SK-N-SH (cell line): Measurements from ENCODE around the gene CDC42EP4. TPM values are rescaled to one million over a fixed set of nuclear protein-coding genes. Genes with fewer than 3 reads are reported as not detected.

ENCODE experiments used
- CTCF ChIA-PET: fragments of 300-600, 350-600 bp; formaldehyde crosslinking; extraction: SDS; loops from one replicate; lab custom pipeline; 2021; lab: Yijun Ruan, JAX
- POLR2A ChIA-PET: fragments of 350-600 bp; sonication (Branson Sonifier 250); formaldehyde crosslinking; extraction: SDS; loops from one replicate; lab custom pipeline; 2020; ENCODE audit warnings: antibody characterized with exemption, inconsistent platforms; lab: Yijun Ruan, JAX
- DNase-seq: peaks from one replicate; pipeline ENCODE4 v3.0.0; 2012
- H2AFZ ChIP-seq: fragments of 200-600 bp; sonication (generic); 2 replicates; pipeline ENCODE4 v1.8.1; 2016; ENCODE audit warnings: antibody characterized with exemption, mild to moderate bottlenecking, low read depth
- H3F3A ChIP-seq: fragments of 200-600 bp; sonication (generic); replicated peaks from 2 replicates; pipeline ENCODE3; 2016; ENCODE audit warnings: antibody characterized with exemption, mild to moderate bottlenecking; ENCODE audit not compliant: insufficient read depth
- H3K27ac ChIP-seq, 2 experiments: fragments of 200-500 bp in 1 of 2; fragments of 200-600 bp in 1 of 2; sonication (Bioruptor generic) in 1 of 2; sonication (generic), shearing (Covaris generic) in 1 of 2; 2 replicates each; pipeline versions ENCODE4 v1.5.1 to v1.6.1; 2014 to 2016; ENCODE audit warnings: low read depth in 2 of 2, inconsistent platforms in 1 of 2, low read length in 1 of 2, mild to moderate bottlenecking in 1 of 2, mixed read lengths in 1 of 2
- H3K27me3 ChIP-seq: fragments of 200-600 bp; sonication (generic), shearing (Covaris generic); 2 replicates; pipeline ENCODE4 v1.6.1; 2016; ENCODE audit warnings: mixed run types; ENCODE audit not compliant: insufficient read depth
- H3K36me3 ChIP-seq, 2 experiments: fragments of 200-500 bp in 1 of 2; fragments of 200-600 bp in 1 of 2; sonication (Bioruptor generic) in 1 of 2; sonication (generic) in 1 of 2; replicated peaks in 1 of 2; 2 replicates each; pipeline versions ENCODE3 to v1.5.1; 2014 to 2016; ENCODE audit warnings: low read length in 1 of 2, mild to moderate bottlenecking in 1 of 2; ENCODE audit not compliant: insufficient read depth in 2 of 2, control insufficient read depth in 1 of 2
- H3K4me1 ChIP-seq, 2 experiments: fragments of 200-500 bp in 1 of 2; fragments of 200-600 bp in 1 of 2; sonication (Bioruptor generic) in 1 of 2; sonication (generic), shearing (Covaris generic) in 1 of 2; 2 replicates each; pipeline versions ENCODE4 v1.5.1 to v1.6.1; 2014 to 2016; ENCODE audit warnings: low read depth in 1 of 2, low read length in 1 of 2, mixed run types in 1 of 2; ENCODE audit not compliant: insufficient read depth in 2 of 2, control insufficient read depth in 1 of 2
- H3K4me2 ChIP-seq: fragments of 200-600 bp; sonication (generic), shearing (Covaris generic); 2 replicates; pipeline ENCODE4 v1.6.1; 2017; ENCODE audit warnings: mixed run types
- H3K4me3 ChIP-seq, 2 experiments: fragments of 200-500 bp in 1 of 2; fragments of 200-600 bp in 1 of 2; sonication (Bioruptor generic) in 1 of 2; sonication (generic), shearing (Covaris generic) in 1 of 2; 2 replicates each; pipeline versions ENCODE4 v1.5.1 to v1.8.1; 2014 to 2016; ENCODE audit warnings: low read depth in 2 of 2, inconsistent platforms in 1 of 2, low read length in 1 of 2, mild to moderate bottlenecking in 1 of 2, mixed read lengths in 1 of 2, moderate library complexity in 1 of 2
- H3K79me2 ChIP-seq: fragments of 200-600 bp; sonication (generic); 2 replicates; pipeline ENCODE4 v1.8.1; 2017; ENCODE audit warnings: mild to moderate bottlenecking; ENCODE audit not compliant: insufficient read depth
- H3K9ac ChIP-seq: fragments of 200-600 bp; sonication (generic); 2 replicates; pipeline ENCODE4 v1.6.1; 2017; ENCODE audit warnings: mixed run types
- H3K9me2 ChIP-seq: fragments of 200-600 bp; sonication (generic); 2 replicates; pipeline ENCODE4 v1.6.1; 2017; ENCODE audit warnings: mixed run types
- H3K9me3 ChIP-seq: fragments of 200-600 bp; sonication (generic); 2 replicates; pipeline ENCODE4 v1.6.1; 2017; ENCODE audit warnings: mixed run types, mild to moderate bottlenecking, moderate library complexity
- H4K20me1 ChIP-seq: fragments of 200-600 bp; sonication (generic); 2 replicates; pipeline ENCODE4 v1.6.1; 2017; ENCODE audit warnings: mild to moderate bottlenecking, mixed run types; ENCODE audit not compliant: insufficient read depth
- ELF1 ChIP-seq: IDR thresholded peaks from 2 replicates; pipeline ENCODE4 v1.4.0; 2012
- EP300 ChIP-seq, 2 experiments: IDR thresholded peaks; 2 replicates each; pipeline versions ENCODE4 v1.4.0 to v1.6.1; 2012; ENCODE audit warnings: borderline replicate concordance in 1 of 2, low read depth in 1 of 2, low read length in 1 of 2
- EZH2phosphoT487 ChIP-seq: fragments of 200-600 bp; sonication (generic); IDR thresholded peaks from 2 replicates; pipeline ENCODE4 v1.6.1; 2017; ENCODE audit warnings: low read depth, mixed run types, mild to moderate bottlenecking, antibody characterized with exemption, moderate library complexity, borderline replicate concordance
- FOSL2 ChIP-seq: IDR thresholded peaks from 2 replicates; pipeline ENCODE4 v1.4.0; 2012; ENCODE audit warnings: low read depth, mild to moderate bottlenecking, moderate library complexity, borderline replicate concordance
- FOXJ3 ChIP-seq: sonication (generic); formaldehyde crosslinking; IDR thresholded peaks from 2 replicates; pipeline ENCODE4 v1.5.1; 2020; ENCODE audit warnings: mild to moderate bottlenecking, missing genetic modification reagents
- FOXM1 ChIP-seq: IDR thresholded peaks from 2 replicates; pipeline ENCODE4 v1.4.0; 2012; ENCODE audit warnings: low read depth, mild to moderate bottlenecking
- GABPA ChIP-seq: IDR thresholded peaks from 2 replicates; pipeline ENCODE4 v1.4.0; 2012; ENCODE audit warnings: low read depth, mild to moderate bottlenecking
- GATA2 ChIP-seq: sonication (generic); formaldehyde crosslinking; IDR thresholded peaks from 2 replicates; pipeline ENCODE4 v1.5.0; 2020; ENCODE audit warnings: mild to moderate bottlenecking, missing genetic modification reagents
- MEF2A ChIP-seq: IDR thresholded peaks from 2 replicates; pipeline ENCODE4 v1.4.0; 2012; ENCODE audit warnings: low read depth, borderline replicate concordance
- MXI1 ChIP-seq: IDR thresholded peaks from 2 replicates; pipeline ENCODE4 v1.6.1; 2012; ENCODE audit warnings: mild to moderate bottlenecking, low read depth, low read length, improper control_type of control experiment
- NRF1 ChIP-seq: IDR thresholded peaks from 2 replicates; pipeline ENCODE4 v1.6.1; 2012; ENCODE audit warnings: low read depth, mild to moderate bottlenecking, low read length
- POLR2AphosphoS5 ChIP-seq: IDR thresholded peaks from 2 replicates; pipeline ENCODE4 v1.6.1; 2012; ENCODE audit warnings: low read depth, low read length
- RAD21 ChIP-seq: IDR thresholded peaks from 2 replicates; pipeline ENCODE4 v1.6.1; 2012; ENCODE audit warnings: mild to moderate bottlenecking, low read length
- RFX5 ChIP-seq: IDR thresholded peaks from 2 replicates; pipeline ENCODE4 v1.6.1; 2012; ENCODE audit warnings: mild to moderate bottlenecking, improper control_type of control experiment, low read length
- TCF12 ChIP-seq: IDR thresholded peaks from 2 replicates; pipeline ENCODE4 v1.4.0; 2012
- TEAD4 ChIP-seq: IDR thresholded peaks from 2 replicates; pipeline ENCODE4 v1.4.0; 2012; ENCODE audit warnings: mild to moderate bottlenecking, borderline replicate concordance; ENCODE audit not compliant: insufficient read depth
- YY1 ChIP-seq: IDR thresholded peaks from 2 replicates; pipeline ENCODE4 v1.4.0; 2012; ENCODE audit warnings: low read depth, mild to moderate bottlenecking
- WGBS: methylation state at CpG from one replicate; pipeline ENCODE4 v1.1.6; 2017; ENCODE audit warnings: low lambda C conversion rate; 5-methylcytosine and 5-hydroxymethylcytosine counted together
- polyA plus RNA-seq, 3 experiments: library from polyadenylated mRNA; depleted of rRNA; stranded (reverse); fragments of >200 nt; gene quantifications; 2 replicates each; pipeline ENCODE4 v1.2.3, GENCODE V29; 2012
- TF ChIP-seq, protein P1 (sequence below): IDR thresholded peaks from 2 replicates; pipeline ENCODE4 v1.4.0; 2012; ENCODE audit warnings: low read depth, borderline replicate concordance
- TF ChIP-seq, protein P2 (sequence below): fragments of 150-350 bp; IDR thresholded peaks from 2 replicates; pipeline ENCODE4 v1.6.1; 2017; ENCODE audit warnings: antibody characterized with exemption, low read length, low read depth, borderline replicate concordance
- TF ChIP-seq, protein P3 (sequence below): IDR thresholded peaks from 2 replicates; pipeline ENCODE4; 2012
- TF ChIP-seq, protein P4 (sequence below): fragments of 150-350 bp; IDR thresholded peaks from 2 replicates; pipeline ENCODE4 v1.6.1; 2016; ENCODE audit warnings: mild to moderate bottlenecking, low read depth, low read length

The CDC42EP4 gene
- polyA plus RNA-seq, 1 of the 3 experiments (the other 2 are of a cell fraction): 28.3 TPM

DNA sequence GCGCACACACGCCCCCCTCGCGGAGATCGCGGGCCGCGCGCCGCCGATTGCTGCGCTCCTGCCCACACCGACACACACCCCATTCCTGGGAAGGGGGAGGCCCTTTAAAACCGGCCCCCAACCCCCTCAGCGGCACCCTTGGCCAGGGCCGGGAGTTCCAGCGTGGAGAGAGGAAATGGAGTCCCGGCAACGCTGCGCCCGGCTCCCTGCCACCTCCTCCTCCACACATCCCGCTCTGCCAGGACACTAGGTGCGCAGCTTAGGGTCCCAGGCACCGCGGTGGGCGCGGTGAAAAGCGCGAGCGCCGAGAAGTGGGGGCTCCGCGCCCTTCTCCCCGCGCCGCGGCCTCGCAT, 397 bp downstream of the CDC42EP4 start:
- 0% methylated on average over 33 of the region's 38 CpGs for WGBS
- H2AFZ ChIP-seq: peak overlapping the region; percentile 38; the same call in 1 of the 2 replicates
- peak overlapping the region; percentile 86 to 99 for H3K4me3 ChIP-seq
- H3K4me1 ChIP-seq: peaks cover 36 to 37% of the 10 kb centered on the region in 2 experiments; a peak in 3 of 4 replicates
- DNase-seq: no peak
- H4K20me1 ChIP-seq: no peaks in the 10 kb centered on the region
- peaks cover 0 to 4% of the 10 kb centered on the region in 2 experiments for H3K36me3 ChIP-seq
- H3K27ac ChIP-seq: peak overlapping the region; percentile 93 to 96
- ChIA-PET CTCF (interaction anchor here (0.7 to 5.9 kb wide), 35 partner anchors 8 to 119 kb away, joined by 3 to 154 read pairs (median 7); partner anchors contain the start of genes COG1 and CPSF4L), POLR2A (interaction anchor here (0.7 to 3.7 kb wide), 12 partner anchors 13 to 83 kb away, joined by 3 to 30 read pairs (median 4); a partner anchor contains a TSS)
- H3K27me3 ChIP-seq: no peaks in the 10 kb centered on the region
- peaks cover 26% of the 10 kb centered on the region for H3F3A ChIP-seq
- H3K79me2 ChIP-seq: peaks cover 48% of the 10 kb centered on the region
- TF ChIP-seq MXI1: peak; percentile 6; the same call in 1 of the 2 replicates
- no peak for TF ChIP-seq TCF12
- H3K4me2 ChIP-seq: peak overlapping the region; percentile 98
- H3K9me3 ChIP-seq: no peaks in the 10 kb centered on the region
- H3K9me2 ChIP-seq: no peaks in the 10 kb centered on the region
- peak overlapping the region; percentile 98 for H3K9ac ChIP-seq

DNA sequence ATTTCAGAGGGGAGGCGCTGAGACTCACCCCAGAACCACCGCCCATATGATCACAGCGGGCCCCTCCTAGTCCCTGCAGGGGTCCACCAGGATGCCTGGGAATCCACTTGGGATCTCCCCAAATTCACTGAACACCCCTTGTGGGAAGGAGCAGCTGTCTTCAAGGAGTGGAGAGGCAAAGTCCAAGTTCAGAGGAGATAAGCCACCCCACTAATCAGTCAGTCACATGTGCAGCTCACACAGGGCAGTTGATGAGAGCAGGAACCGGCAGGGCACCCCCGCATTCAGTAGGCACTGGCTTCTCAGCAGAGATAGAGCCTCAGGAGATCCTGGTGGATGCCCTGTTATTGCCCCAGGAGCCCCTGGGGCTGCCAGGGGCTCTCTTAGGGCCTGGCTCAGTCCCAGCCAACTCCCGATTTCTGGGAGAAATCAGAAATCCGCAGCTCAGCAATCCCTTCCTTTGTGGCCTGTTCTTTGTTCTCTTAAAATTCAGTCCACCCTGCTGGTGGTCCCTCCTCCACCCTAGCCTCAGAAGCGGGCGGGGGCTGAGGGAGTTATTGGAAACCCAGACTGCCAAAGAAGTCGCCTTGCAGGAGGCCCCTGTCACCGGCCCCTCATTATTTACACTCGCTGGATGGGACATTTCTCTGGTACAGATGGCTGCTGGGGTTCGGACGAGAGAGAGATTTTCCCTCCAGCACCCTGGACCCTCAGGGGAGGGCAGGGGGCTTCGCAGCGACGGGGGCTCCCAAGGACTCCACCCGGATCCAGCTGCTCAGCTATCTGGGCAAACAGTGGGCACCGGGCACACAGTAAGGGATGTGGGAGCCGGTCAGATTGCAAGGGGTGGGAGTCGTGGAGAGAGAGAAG, 1.8 kb downstream of the CDC42EP4 start:
- no peaks in the 10 kb centered on the region for H4K20me1 ChIP-seq
- H3K4me1 ChIP-seq: peaks cover 51% of the 10 kb centered on the region in 2 experiments; a peak in 3 of 4 replicates
- POLR2A ChIA-PET: interaction anchor here (0.7 to 3.7 kb wide), 11 partner anchors 11 to 77 kb away, joined by 3 to 30 read pairs (median 5); a partner anchor contains a TSS
- WGBS: 15% methylated on average over 21 of the region's 21 CpGs
- no peaks in the 10 kb centered on the region for H3K9me2 ChIP-seq
- peaks cover 0 to 8% of the 10 kb centered on the region in 2 experiments for H3K36me3 ChIP-seq
- H2AFZ ChIP-seq: peak overlapping the region; percentile 71; the same call in 1 of the 2 replicates
- H3K9me3 ChIP-seq: no peaks in the 10 kb centered on the region
- H3K4me2 ChIP-seq: peak overlapping the region; percentile 98
- DNase-seq: peak; percentile 54
- peak overlapping the region; percentile 86 to 99 for H3K4me3 ChIP-seq
- H3K27ac ChIP-seq: peak overlapping the region; percentile 93 to 96
- CTCF ChIA-PET: interaction anchor here (0.9 to 5.9 kb wide), 32 partner anchors 8 to 751 kb away, joined by 3 to 154 read pairs (median 8); partner anchors contain the start of genes COG1 and CPSF4L
- H3K9ac ChIP-seq: peak overlapping the region; percentile 98
- no peaks in the 10 kb centered on the region for H3K27me3 ChIP-seq
- H3K79me2 ChIP-seq: peaks cover 62% of the 10 kb centered on the region
- peaks cover 38% of the 10 kb centered on the region for H3F3A ChIP-seq
- TF ChIP-seq FOSL2: no peak
- TF ChIP-seq NRF1: no peak
- TF ChIP-seq TCF12: no peak
- TF ChIP-seq FOXM1: no peak
- no peak for TF ChIP-seq RAD21
- TF ChIP-seq, protein P1, sequence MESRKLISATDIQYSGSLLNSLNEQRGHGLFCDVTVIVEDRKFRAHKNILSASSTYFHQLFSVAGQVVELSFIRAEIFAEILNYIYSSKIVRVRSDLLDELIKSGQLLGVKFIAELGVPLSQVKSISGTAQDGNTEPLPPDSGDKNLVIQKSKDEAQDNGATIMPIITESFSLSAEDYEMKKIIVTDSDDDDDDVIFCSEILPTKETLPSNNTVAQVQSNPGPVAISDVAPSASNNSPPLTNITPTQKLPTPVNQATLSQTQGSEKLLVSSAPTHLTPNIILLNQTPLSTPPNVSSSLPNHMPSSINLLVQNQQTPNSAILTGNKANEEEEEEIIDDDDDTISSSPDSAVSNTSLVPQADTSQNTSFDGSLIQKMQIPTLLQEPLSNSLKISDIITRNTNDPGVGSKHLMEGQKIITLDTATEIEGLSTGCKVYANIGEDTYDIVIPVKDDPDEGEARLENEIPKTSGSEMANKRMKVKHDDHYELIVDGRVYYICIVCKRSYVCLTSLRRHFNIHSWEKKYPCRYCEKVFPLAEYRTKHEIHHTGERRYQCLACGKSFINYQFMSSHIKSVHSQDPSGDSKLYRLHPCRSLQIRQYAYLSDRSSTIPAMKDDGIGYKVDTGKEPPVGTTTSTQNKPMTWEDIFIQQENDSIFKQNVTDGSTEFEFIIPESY: no peak
- TF ChIP-seq EP300 (IDR thresholded peaks at IDR 0.05; ENCODE audit: borderline replicate concordance in 1 of 2, low read depth in 1 of 2, low read length in 1 of 2): no peak
- 0 out of 2 replicates have a peak, but pooled peaks have one; percentile 14 for TF ChIP-seq GATA2 (CRISPR knock-in tag)
- no peak for TF ChIP-seq RFX5
- no peak for TF ChIP-seq ELF1
- TF ChIP-seq, protein P2, sequence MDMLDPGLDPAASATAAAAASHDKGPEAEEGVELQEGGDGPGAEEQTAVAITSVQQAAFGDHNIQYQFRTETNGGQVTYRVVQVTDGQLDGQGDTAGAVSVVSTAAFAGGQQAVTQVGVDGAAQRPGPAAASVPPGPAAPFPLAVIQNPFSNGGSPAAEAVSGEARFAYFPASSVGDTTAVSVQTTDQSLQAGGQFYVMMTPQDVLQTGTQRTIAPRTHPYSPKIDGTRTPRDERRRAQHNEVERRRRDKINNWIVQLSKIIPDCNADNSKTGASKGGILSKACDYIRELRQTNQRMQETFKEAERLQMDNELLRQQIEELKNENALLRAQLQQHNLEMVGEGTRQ: no peak; the same call in 1 of the 2 replicates
- TF ChIP-seq GABPA: no peak
- no peak for TF ChIP-seq FOXJ3 (CRISPR knock-in tag)
- TF ChIP-seq MEF2A: no peak
- TF ChIP-seq EZH2phosphoT487: no peak
- TF ChIP-seq, protein P3, sequence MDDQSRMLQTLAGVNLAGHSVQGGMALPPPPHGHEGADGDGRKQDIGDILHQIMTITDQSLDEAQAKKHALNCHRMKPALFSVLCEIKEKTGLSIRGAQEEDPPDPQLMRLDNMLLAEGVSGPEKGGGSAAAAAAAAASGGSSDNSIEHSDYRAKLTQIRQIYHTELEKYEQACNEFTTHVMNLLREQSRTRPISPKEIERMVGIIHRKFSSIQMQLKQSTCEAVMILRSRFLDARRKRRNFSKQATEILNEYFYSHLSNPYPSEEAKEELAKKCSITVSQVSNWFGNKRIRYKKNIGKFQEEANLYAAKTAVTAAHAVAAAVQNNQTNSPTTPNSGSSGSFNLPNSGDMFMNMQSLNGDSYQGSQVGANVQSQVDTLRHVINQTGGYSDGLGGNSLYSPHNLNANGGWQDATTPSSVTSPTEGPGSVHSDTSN: no peak
- no peak for TF ChIP-seq TEAD4
- TF ChIP-seq YY1: no peak
- TF ChIP-seq, protein P4, sequence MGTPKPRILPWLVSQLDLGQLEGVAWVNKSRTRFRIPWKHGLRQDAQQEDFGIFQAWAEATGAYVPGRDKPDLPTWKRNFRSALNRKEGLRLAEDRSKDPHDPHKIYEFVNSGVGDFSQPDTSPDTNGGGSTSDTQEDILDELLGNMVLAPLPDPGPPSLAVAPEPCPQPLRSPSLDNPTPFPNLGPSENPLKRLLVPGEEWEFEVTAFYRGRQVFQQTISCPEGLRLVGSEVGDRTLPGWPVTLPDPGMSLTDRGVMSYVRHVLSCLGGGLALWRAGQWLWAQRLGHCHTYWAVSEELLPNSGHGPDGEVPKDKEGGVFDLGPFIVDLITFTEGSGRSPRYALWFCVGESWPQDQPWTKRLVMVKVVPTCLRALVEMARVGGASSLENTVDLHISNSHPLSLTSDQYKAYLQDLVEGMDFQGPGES: no peak
- no peak for TF ChIP-seq POLR2AphosphoS5
